CD4-positive, alpha-beta T cell treated with Interleukin-2 at 100 ng/mL for 4 hours (primary cell): Measurements from ENCODE around the gene CRISP1.
"Not testable (repeated sequence)": the region's sequence is repeated elsewhere in the genome, so short reads cannot be mapped to it uniquely, and the experiment has no call there.

ENCODE experiments used
- DNase-seq: peaks from one replicate; pipeline ENCODE4 v3.0.0-alpha.2; 2020; ENCODE audit warnings: low spot score

The CRISP1 gene

GRCh38 chr6:49839957-49840356, 26.4 kb downstream of the CRISP1 start:
- no peak for DNase-seq

- no peak for DNase-seq
Observed at GRCh38 chr6:49839162-49839561, 27.2 kb downstream of the CRISP1 start.

- DNase-seq, result no peak
Observed at GRCh38 chr6:49835140-49835539, 31.2 kb downstream of the CRISP1 start.

GRCh38 chr6:49833386-49833785, 32.9 kb downstream of the CRISP1 start:
- no peak for DNase-seq

- DNase-seq, result no peak
Observed at GRCh38 chr6:49826743-49827406, 39.5 kb downstream of the CRISP1 start.

GRCh38 chr6:49815166-49815565, 51.2 kb downstream of the CRISP1 start:
- DNase-seq, result no peak

GRCh38 chr6:49813248-49813647, 53.1 kb downstream of the CRISP1 start:
- DNase-seq, result no peak

- DNase-seq, result no peak
Observed at GRCh38 chr6:49806145-49806544, 60.2 kb downstream of the CRISP1 start.

- DNase-seq, result no peak
Observed at GRCh38 chr6:49805246-49805645, 61.1 kb downstream of the CRISP1 start.

- DNase-seq, result no peak
Observed at GRCh38 chr6:49801525-49801924, 64.8 kb downstream of the CRISP1 start.

GRCh38 chr6:49799090-49799489, 67.2 kb downstream of the CRISP1 start:
- DNase-seq, result no peak

GRCh38 chr6:49796842-49797455, 69.4 kb downstream of the CRISP1 start:
- DNase-seq, result not testable (repeated sequence)

GRCh38 chr6:49790341-49790740, 76.0 kb downstream of the CRISP1 start:
- DNase-seq, result no peak

GRCh38 chr6:49787176-49787575, 79.2 kb downstream of the CRISP1 start, which contains the start of gene PGK2:
TSS of gene PGK2 (minus strand) at chr6:49787285. CDS start at chr6:49787187, 98 bp downstream.
- no peak for DNase-seq

- no peak for DNase-seq
Observed at GRCh38 chr6:49784272-49784671, 82.1 kb downstream of the CRISP1 start.
